HUES64 (cell line): Measurements from ENCODE around the gene CCDC102A.

Source experiments
- H3K27ac ChIP-seq: 2 replicates; pipeline ENCODE4 v1.7.0; 2013; ENCODE audit warnings: low read depth, low read length, inconsistent platforms
- H3K27me3 ChIP-seq: 2 replicates; pipeline ENCODE4 v1.6.1; 2013; ENCODE audit warnings: mild to moderate bottlenecking, low read length; ENCODE audit not compliant: insufficient read depth
- H3K36me3 ChIP-seq: 2 replicates; pipeline ENCODE4 v1.6.1; 2013; ENCODE audit warnings: mild to moderate bottlenecking, low read length; ENCODE audit not compliant: insufficient read depth
- H3K4me1 ChIP-seq: 2 replicates; pipeline ENCODE4 v1.6.1; 2013; ENCODE audit warnings: mild to moderate bottlenecking, low read length, moderate library complexity; ENCODE audit not compliant: insufficient read depth
- H3K4me3 ChIP-seq: 2 replicates; pipeline ENCODE4 v1.5.1; 2013; ENCODE audit warnings: mild to moderate bottlenecking, low read length, moderate library complexity
- H3K9ac ChIP-seq: 2 replicates; pipeline ENCODE4 v1.6.1; 2013; ENCODE audit warnings: mild to moderate bottlenecking, low read depth, low read length
- H3K9me3 ChIP-seq: 2 replicates; pipeline ENCODE4 v1.6.1; 2013; ENCODE audit warnings: low read depth, low read length; ENCODE audit not compliant: insufficient read depth
- WGBS: fragments of 150-250, 120-280 bp; methylation state at CpG from one replicate; pipeline ENCODE4 v1.1.7; 2013; ENCODE audit warnings: missing lambda C conversion rate; 5-methylcytosine and 5-hydroxymethylcytosine counted together

Gene CCDC102A

DNA sequence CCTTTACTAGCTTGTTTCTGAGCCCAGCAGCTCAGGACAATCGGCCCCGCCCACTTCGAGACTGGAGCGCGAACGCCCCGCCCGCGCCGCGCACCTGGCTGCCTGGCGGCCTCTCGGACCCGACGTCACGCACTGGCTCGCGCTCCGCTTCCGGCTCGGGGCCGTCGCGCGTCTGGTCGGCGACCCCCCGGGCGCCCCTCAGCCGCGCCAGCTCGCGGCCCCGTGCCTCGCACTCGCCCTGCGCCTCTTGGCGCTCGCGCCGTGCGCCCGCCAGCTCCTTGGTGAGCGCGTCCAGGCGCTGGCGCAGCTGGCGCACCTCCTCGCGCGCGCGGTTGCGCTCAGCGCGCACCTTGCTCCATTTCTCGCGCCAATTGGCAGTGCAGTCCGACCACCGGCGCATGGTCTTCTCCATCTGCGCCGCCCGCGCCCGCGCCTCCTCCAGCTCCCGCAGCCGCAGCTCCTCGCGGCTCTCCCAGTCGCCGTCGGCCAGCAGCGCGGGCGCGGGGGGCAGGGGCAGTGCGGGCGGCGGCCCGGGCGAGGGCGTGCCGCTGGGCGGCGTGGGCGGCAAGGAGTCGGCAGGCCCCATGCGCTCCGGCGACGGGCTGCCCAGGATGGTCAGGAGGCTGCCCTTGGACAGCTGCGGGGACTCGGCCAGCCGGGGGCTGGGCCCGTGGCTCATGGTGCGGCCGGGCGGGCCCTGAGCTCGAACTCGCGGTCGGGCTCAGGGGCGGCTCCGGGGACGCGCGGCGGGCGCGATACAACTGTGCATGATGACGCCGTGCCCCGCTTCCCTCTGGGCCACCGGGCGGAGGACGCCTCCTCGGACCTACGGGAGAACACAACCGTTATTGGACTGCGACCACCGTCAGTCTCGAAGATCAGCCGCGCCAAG is 7.6 kb downstream of the CCDC102A start:
- H3K4me1 ChIP-seq: peaks cover 24% of the 10 kb centered on the region
- peak overlapping the region; percentile 61 for H3K4me3 ChIP-seq
- peak overlapping the region; percentile 78 for H3K9ac ChIP-seq
- 4% methylated on average over 126 of the region's 126 CpGs for WGBS
- no peaks in the 10 kb centered on the region for H3K36me3 ChIP-seq
- peaks cover 8% of the 10 kb centered on the region for H3K27me3 ChIP-seq
- no peaks in the 10 kb centered on the region for H3K9me3 ChIP-seq
- peak overlapping the region; percentile 52; the same call in 1 of the 2 replicates for H3K27ac ChIP-seq

DNA sequence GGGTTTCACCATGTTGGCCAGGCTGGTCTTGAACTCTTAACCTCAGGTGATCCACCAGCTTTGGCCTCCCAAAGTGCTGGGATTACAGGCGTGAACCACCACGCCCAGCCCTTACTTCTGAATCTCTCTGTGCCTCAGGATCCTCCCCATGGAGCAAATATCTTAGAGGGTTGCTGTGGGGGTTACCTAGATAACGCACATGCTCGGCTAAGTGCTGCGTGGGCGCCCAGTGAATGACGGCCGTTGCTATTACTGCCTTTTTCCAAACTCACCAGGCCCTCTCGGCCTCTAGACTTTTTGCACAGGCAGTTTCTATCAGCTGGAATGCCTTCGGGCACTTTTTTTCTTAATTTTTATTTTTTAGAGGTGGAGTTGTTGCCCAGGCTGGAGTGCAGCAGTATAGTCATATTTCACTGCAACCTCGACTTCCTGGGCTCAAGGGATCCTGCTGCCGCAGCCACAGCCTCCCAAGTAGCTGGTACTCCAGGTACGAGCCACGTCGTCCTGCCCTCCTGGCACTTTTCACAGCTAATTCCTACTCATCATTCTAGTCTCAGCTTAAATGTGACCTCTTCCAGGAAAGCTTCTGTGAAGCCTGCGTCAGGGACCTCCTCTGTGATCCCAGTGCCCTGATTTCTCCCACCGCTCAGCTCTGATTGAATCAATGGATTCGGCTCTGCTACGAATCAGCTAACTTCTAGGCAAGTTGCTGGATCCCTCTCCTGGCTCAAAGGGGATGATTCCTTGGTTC is 8.6 kb downstream of the CCDC102A start:
- Histone ChIP-seq H3K27me3 (peaks cover 8% of the 10 kb centered on the region), H3K4me3 (peak overlapping the region; percentile 61), H3K9me3 (no peaks in the 10 kb centered on the region), H3K4me1 (peaks cover 22% of the 10 kb centered on the region), H3K9ac (peak overlapping the region; percentile 31; the same call in 1 of the 2 replicates), H3K27ac (0 out of 2 replicates have a peak overlapping the region, but pooled peaks have one; percentile 4), H3K36me3 (no peaks in the 10 kb centered on the region)
- WGBS: 88% methylated on average over 19 of the region's 19 CpGs

DNA sequence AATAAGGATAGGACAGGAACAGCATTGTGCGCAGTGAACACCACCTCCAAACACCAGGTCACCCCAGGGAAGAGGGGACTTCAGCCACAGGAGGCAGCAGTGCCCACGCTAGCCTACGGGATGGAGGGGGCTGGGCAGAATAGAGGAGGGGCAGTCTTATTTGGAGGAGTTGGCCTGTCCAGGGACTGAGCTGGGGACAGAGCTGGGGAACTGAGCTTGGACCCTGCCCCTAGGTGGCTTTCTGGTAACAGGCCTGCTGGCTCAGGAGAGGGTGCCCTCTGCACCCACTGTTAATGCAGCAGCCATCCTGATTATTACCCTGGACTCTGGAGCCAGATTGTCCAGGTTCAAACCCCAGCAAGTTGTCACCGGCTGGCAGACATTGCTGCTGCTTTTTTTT is 9.3 kb downstream of the CCDC102A start:
- 75% methylated on average over 4 of the region's 4 CpGs for WGBS
- Histone ChIP-seq H3K27ac (no peak overlapping the region), H3K36me3 (no peaks in the 10 kb centered on the region), H3K4me3 (no peak overlapping the region), H3K9me3 (no peaks in the 10 kb centered on the region), H3K9ac (no peak overlapping the region), H3K4me1 (peaks cover 16% of the 10 kb centered on the region), H3K27me3 (peaks cover 8% of the 10 kb centered on the region)

DNA sequence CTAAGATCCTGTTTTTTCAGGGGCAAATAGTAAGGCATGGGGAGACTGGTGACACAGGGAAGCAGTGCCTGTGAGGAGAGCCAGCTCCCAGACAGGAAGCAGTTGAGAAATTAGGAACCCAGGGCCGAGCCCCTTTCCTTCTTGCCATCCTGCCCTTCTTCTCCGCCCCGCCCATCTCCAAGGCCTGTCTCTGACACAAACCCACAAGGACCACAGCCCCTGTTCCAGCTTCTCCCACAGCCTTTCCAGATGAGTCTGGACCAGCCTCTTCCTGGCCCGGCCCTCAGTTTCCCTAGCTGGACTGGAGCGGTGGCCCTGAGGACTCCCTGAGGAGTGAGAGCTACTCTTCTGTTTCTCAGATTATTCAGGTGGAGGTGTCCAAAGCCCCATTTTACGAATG is 9.9 kb downstream of the CCDC102A start:
- H3K4me1 ChIP-seq: peaks cover 16% of the 10 kb centered on the region
- H3K4me3 ChIP-seq: no peak overlapping the region
- H3K27ac ChIP-seq: no peak overlapping the region
- H3K36me3 ChIP-seq: no peaks in the 10 kb centered on the region
- peaks cover 8% of the 10 kb centered on the region for H3K27me3 ChIP-seq
- no peak overlapping the region for H3K9ac ChIP-seq
- H3K9me3 ChIP-seq: no peaks in the 10 kb centered on the region
- 92% methylated on average over 6 of the region's 6 CpGs for WGBS

DNA sequence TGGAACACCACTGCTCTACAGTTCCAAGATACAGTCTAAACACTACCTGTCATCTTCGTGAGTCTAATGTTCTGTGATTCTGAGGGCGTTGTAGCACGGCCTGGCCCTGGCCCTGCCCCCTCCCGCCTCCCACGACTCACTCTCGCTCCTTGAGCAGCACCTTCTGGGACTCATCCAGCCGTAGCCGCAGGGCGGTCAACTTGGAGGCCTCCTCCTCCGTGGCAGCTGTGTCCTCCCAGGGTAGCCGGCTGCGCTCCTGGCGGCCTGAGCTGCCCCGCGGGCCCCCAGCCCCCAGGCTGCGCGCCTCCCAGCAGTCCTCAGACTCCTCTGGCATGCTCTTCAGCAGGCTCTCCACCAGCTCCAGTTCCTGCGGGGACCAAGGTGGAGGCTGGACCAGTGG is 10.6 kb downstream of the CCDC102A start:
- Histone ChIP-seq H3K4me3 (no peak overlapping the region), H3K36me3 (no peaks in the 10 kb centered on the region), H3K9me3 (no peaks in the 10 kb centered on the region), H3K9ac (no peak overlapping the region), H3K27ac (no peak overlapping the region), H3K4me1 (peaks cover 16% of the 10 kb centered on the region), H3K27me3 (peaks cover 8% of the 10 kb centered on the region)
- WGBS: 80% methylated on average over 18 of the region's 18 CpGs

DNA sequence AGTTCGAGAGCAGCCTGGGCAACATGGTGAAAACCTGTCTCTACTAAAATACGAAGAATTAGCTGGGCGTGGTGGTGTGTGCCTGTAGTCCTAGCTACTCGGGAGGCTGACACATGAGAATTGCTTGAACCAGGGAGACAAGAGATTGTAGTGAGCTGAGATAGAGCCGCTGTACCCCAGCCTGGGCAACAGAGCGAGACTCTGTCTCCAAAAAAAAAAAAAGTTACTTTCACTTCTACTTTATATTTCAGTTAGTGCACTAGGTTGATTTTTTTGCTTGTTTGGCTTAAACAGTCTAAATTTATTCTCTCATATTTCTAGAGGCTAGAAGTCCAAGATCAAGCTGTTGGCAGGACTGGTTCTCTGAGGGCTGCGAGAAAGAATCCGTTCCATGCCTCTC is 13.4 kb downstream of the CCDC102A start:
- Histone ChIP-seq H3K9me3 (no peaks in the 10 kb centered on the region), H3K4me1 (peaks cover 3% of the 10 kb centered on the region; the same call in 1 of the 2 replicates), H3K9ac (no peak overlapping the region), H3K27ac (no peak overlapping the region), H3K27me3 (no peaks in the 10 kb centered on the region), H3K36me3 (no peaks in the 10 kb centered on the region), H3K4me3 (no peak overlapping the region)
- WGBS: 93% methylated on average over 6 of the region's 8 CpGs

DNA sequence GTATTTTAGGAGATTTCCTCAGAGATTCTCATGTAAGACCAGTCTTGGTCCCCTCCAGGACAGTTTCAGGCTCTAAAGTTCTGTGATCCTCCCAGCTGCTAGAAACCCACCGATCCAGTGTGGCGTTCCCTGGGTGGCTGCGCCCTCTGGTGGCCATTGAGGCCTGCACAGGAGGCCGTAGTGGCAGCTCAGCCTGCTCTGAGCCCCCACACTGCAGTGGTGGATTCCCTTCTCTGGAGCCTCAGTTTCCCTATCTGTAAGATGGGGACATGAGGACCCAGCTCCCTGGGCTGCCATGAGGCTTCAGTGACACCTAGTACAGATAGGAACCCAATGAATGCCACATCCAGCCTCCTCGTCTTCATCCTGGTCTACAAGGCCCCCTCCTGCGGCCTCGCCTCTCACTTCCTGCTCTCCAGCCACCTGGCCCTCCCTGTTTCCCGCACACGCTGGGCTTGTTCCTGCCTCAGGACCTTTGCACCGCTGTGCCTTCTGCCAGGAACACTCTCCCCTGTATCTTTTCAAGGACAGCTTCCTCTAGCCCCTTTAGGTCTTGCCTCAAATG is 16.5 kb downstream of the CCDC102A start:
- no peak overlapping the region for H3K9ac ChIP-seq
- H3K4me1 ChIP-seq: no peaks in the 10 kb centered on the region
- H3K27ac ChIP-seq: no peak overlapping the region
- H3K4me3 ChIP-seq: no peak overlapping the region
- no peaks in the 10 kb centered on the region for H3K36me3 ChIP-seq
- no peaks in the 10 kb centered on the region for H3K9me3 ChIP-seq
- no peaks in the 10 kb centered on the region for H3K27me3 ChIP-seq
- 39% methylated on average over 10 of the region's 10 CpGs for WGBS

DNA sequence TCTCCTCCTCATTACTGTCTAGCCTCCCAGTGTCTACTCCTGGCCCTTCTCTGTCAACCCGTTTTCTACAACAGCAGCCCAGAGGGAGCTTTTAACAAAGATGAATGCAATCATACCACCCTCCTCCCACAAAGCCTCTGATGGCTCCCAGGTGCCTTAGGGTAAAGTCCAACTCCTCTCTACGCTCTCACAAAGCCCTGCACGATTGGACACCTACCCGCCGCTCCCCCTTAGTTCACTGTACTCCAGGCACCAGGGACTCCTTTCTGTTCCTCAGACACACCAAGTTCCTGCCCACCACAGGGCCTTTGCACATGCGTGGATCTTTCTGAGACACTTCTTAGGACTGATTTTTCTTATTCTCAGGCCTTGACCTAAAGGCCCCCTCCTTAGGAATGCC is 17.4 kb downstream of the CCDC102A start:
- H3K9me3 ChIP-seq: no peaks in the 10 kb centered on the region
- no peak overlapping the region for H3K27ac ChIP-seq
- no peaks in the 10 kb centered on the region for H3K36me3 ChIP-seq
- no peaks in the 10 kb centered on the region for H3K4me1 ChIP-seq
- H3K4me3 ChIP-seq: no peak overlapping the region
- no peak overlapping the region for H3K9ac ChIP-seq
- H3K27me3 ChIP-seq: no peaks in the 10 kb centered on the region
- 94% methylated on average over 6 of the region's 6 CpGs for WGBS

DNA sequence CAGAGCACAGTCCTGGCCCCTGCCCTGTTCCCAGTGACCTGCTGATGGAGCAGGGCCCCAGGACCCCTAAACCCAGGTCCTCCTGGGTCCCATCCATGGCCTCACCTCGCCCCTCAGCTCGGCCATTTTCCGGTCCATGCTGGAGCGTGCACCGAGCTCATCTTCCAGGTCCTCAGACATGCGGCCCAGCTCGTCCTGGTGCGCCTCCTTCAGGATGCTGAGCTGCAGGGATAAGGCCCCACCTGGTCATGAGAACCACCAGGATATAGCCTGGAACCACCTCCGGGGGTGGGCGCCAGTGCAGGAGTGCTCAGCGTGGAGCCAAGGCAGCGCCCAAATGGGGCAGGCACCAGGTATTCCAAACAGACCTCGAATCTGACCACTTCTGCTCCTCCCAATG is 17.9 kb downstream of the CCDC102A start:
- no peaks in the 10 kb centered on the region for H3K36me3 ChIP-seq
- no peaks in the 10 kb centered on the region for H3K27me3 ChIP-seq
- no peak overlapping the region for H3K27ac ChIP-seq
- H3K9ac ChIP-seq: no peak overlapping the region
- 91% methylated on average over 13 of the region's 13 CpGs for WGBS
- no peaks in the 10 kb centered on the region for H3K4me1 ChIP-seq
- H3K9me3 ChIP-seq: no peaks in the 10 kb centered on the region
- H3K4me3 ChIP-seq: no peak overlapping the region

DNA sequence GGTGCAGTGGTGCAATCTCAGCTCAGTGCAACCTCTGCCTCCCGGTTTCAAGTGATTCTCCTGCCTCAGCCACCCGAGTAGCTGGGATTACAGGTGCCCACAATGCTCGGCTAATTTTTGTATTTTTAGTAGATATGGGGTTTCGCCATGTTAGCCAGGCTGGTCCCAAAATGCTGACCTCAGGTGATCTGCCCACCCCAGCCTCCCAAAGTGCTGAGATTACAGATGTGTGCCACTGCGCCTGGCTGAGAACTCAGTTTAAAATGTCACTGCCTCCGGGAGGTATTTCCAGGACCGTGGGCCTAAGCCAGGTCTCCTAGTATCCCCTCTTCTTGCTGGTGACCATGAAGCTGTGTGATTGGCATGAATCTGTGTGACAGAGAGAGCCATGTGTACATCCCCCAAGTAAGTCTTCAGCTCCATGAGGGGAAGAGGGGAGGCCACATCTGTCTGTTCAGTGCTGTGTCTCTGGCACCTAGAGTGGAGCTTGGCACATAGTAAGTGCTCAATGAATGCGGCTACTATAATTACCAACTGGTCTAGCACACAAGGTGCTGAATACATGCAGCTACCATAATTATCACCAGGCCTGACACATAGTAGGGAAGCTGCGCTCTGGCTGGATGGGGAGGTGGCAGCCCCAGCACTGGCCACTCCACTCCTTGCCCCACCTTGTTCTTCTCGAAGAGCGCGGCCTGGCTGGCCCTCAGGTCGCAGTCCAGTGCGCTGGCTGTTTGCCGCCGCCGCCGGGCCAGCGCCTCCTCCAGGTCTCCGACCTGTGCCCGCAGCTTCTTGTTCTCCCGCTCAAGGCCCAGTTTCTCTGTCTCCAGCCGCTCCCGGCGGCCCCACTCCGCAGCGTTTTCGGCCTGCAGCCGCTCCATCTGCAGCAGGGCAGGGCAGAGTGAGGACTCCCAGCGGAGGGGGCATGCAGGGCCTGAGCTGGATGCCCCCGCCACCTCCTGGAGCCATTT is 18.7 kb downstream of the CCDC102A start:
- no peaks in the 10 kb centered on the region for H3K4me1 ChIP-seq
- H3K36me3 ChIP-seq: no peaks in the 10 kb centered on the region
- no peaks in the 10 kb centered on the region for H3K9me3 ChIP-seq
- H3K4me3 ChIP-seq: no peak overlapping the region
- WGBS: 94% methylated on average over 31 of the region's 31 CpGs
- H3K27me3 ChIP-seq: no peaks in the 10 kb centered on the region
- H3K27ac ChIP-seq: no peak overlapping the region
- no peak overlapping the region for H3K9ac ChIP-seq
